Measurements from ENCODE around the gene SNU13.
A peak's percentile ranks its signal among the peaks of the same experiment; 100 is the strongest.
"Not testable (repeated sequence)": the region's sequence is repeated elsewhere in the genome, so short reads cannot be mapped to it uniquely, and the experiment has no call there.

SNU13 gene

DNA sequence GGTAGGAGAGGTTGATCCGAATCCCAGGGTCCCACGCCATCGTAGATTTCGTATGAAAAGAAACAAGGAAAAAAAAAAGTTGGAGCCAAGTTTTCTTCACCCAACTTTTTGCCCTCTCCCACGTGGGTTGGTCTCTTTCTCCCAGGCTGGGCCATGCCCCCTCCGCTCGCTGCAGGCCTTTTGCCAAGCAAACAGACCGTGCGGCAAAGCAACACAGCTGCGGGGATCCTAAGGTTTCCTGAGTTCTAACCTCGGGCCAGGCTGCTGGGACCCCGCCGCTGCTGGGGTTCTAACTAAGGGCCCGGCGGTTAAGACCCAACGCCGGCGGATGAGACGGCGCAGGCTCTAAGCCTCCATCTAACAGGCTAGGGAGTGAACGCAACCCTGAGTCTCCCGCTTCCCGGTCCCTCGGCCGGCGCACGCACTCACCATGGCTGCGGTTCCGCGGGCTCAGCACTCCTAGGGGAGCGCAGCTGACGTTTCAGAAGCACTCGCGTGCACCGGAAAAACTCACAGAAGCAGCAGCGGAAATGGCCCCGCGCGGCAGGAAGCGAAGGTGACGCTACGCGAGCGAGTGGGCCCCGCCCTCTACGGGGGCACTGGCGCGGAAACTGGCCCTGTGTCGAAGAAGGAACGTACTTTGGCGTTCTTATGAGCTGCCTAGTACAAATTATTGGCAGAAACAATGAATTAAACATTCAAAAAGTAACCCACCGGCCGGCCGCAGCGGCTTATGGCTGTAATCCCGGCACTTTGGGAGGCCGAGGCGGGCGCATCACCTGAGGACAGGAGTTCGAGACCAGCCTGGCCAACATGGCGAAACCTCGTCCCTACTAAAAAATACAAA, at the start of gene SNU13:
Gene SNU13, minus strand, starts transcription at position 503 of the 847 bp plus-strand sequence. Its CDS starts 71 bp downstream, at position 432.
- DNase-seq = peak; percentile 90

DNA sequence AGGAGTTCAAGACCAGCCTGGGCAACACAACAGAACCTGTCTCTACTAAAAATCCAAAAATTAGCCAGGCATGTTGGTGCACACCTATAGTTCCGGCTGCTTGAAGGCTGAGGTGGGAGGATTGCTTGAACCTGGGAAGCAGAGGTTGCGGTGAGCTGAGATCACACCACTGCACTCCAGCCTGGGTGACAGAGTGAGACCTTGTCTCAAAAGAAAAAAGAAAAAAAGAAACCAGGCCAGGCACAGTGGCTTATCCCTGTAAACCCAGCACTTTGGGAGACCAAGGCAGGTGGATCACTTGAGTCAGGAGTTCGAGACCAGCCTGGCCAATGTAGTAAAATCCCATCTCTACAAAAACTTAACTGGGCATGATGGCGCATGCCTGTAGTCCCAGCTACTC, 44.6 kb upstream of the SNU13 start:
- not testable (repeated sequence) for DNase-seq

DNA sequence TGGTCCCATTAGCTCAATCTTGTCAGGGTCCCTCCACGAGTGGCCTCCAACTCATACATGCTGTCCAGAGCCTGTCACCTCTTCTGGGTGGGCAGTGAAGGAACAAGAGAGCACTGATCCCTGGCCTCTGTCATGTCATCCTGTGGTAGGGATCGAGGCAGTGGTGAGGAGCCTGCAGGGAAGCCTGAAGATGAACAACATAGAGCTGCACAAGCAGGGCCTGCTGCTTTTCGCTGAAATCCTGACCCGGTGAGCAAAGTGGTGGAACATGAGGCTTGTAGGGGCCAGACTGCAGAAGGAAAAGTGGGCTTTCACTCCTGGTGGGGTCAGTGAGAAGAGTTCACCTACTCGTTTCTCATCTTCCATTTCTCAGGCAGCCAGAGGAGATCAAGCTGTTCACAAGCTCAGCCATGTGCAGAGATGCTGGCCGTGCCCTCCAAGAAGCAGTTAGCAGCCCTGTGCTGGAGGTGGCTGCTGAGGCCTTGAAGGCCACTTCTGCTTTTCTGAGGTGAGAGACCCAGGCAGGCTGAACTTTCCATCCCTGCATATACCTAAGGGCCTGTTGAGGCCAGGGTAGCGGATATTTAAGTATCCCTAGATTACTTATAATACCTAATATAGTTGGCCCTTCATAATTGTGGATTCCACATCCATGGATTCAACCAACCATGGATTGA, 43.6 kb upstream of the SNU13 start:
- no peak for DNase-seq

DNA sequence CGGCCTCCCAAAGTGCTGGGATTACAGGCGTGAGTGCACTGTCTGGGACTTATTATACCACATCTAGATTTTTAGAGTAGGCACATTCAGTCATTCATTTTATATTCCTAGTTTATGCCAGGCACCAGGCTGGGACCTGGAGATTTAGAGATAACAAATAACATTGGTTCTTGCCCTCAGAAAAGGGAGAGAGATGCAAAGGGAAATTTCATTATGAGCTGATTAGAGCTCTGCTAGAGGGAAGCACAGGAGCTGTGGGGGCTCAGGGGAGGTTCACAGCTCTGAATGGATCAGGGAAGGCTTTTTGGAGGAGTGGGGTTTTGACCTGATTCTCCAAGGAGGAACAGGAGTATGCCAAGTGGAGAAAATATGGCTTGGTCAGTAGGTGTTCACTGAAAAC, 42.9 kb upstream of the SNU13 start:
- no peak for DNase-seq

DNA sequence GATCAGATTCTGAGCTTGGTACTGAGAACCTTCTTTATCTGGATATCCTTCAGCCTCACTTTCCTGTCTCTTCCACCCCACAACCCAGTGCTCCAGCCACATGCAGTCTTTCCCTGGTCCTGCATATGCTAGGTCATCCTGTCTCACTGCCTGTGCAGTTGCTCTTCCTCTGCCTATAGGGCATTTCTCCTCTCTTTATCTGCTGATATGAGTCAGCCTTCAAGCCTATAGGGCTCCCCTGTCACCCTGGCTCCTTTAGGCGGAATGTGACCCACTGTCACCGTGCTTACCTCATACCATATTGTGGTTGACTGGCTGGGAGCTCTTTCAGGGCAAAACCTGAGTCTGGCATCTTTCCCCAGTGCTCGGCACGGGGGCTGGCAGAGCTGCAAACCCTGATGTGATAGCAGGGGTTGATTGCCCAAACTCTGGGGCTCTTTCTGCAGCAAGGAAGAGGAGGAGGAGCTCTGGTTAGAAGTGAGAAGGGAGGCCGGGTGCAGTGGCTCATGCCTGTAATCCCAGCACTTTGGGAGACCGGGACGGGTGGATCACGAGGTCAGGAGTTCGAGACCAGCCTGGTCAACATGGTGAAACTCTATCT, 36.9 kb upstream of the SNU13 start:
- no peak for DNase-seq

DNA sequence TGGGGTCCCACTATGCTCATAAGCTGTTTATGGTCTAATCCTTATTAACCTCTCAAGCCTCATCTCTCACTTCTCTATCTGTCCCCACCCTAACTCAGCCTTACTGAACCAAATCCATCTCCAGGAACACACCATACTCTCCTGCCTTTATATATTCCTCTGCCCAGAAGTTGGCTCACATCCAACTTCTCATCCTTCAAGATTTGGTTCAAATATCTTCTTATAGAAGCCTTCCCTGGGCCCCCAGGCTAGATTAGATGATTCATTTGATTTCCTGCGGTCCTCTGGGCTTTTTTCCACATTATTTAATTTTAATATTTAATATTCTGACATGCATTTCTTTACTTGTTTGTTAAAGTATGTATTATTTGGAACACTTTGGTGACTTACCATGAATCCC, 33.8 kb upstream of the SNU13 start:
- DNase-seq = no peak

DNA sequence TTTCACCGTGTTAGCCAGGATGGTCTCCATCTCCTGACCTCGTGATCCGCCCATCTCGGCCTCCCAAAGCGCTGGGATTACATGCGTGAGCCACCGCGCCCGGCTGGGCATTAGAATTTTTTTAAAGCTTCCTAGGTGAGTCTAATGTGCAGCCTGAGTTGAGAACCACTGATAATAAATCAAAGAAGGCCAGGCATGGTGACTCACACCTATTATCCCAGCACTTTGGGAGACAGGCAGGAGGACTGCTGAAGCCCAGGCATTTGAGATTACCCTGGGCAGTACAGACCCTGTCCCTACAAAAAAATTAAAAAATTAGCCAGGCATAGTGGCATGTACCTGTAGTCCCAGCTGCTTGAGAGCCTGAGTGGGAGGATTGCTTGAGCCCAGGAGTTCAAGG, 24.3 kb upstream of the SNU13 start:
- DNase-seq = no peak

DNA sequence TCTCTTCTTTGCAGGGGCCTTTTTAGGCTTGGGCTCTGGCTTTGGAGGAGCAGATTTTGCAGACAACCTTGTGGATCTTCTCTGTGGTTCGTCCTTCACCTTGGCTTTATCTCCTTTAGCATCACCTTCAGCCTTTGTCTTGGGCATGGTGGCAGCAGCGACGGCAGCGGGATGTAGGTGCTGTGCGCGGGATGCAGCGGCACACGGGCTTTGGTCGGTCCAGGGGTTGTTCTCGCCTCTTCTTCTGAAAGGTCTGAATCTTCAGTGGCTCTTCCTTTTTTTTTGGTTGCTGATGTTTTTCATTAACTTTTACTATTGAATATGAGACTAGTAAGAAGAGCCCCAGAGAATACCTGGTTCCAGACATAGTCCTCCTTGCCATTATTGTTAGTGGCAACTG, 20.7 kb upstream of the SNU13 start:
- no peak for DNase-seq

DNA sequence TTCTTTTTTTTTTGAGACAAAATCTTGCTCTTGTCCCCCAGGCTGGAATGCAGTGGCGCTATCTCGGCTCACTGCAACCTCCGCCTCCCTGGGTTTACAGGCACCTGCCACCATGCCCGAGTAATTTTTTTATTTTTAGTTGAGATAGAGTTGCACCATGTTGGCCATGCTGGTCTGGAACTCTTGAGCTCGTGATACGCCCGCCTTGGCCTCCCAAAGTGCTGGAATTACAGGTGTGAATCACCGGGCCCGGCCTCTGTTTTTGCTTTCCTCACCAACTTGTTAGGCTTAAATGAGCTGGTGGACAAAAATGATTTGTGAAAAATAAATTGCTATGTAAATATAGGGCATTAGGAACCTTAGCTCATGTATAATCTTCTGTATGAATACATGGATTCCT, 14.1 kb upstream of the SNU13 start:
- no peak for DNase-seq

DNA sequence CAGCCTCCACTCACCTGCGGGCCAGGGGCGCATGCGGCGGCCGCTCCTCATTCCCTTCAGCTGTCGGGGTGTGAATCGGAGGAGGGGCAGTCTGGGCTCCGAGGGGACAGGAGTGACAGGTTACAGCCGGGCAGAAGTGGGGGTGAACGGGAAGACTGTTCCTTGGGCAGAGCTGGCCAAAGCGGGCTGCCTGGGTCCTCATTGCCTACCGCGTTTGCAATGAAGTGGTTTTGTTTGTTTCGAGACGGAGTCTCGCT, 11.4 kb upstream of the SNU13 start:
- DNase-seq = no peak

DNA sequence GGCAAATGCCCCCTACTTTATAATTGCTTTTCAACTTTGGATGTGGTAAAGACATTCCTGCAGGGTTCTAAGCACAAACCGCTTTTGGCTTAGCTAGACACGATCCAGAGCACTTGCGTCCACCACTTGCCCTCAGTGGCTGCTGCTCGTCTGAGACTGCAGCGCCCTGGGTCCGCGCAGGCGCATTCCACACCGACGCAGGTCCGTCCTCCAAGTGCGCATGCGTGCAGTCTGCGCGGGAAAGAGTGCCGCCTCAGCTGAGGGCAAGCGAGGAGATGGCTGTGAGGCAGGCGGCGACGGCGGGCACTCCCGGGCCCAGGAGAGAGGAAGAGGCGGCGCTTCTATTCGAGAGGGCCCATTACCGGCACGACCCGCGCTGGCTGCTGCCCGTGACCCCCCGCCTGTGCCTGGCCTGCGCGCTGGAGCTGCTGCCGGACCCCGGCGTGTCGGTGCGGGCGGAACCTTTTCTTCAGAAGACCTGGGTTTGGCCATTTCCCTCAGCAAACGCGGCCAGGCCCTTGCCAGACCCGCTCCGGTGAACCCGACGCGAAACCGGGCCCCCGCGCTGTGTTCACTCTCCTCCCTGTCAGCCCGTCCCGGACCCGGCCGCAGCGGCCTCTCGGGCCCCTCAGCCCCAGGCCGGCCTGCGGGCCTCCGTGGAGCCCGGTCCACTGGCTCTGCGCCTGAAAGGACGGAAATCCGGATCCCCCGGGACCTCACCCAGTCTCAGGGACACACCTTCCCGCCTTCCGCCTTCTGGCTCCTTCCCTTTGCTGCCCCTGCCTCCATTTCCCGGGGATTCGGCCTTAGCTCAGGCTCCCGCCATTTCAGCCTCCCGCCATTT, 10.8 kb upstream of the SNU13 start, which contains the start of gene MEI1:
Gene MEI1, plus strand, starts transcription at position 240 of the 844 bp plus-strand sequence. Its CDS starts 36 bp downstream, at position 276.
- DNase-seq = peak; percentile 84

DNA sequence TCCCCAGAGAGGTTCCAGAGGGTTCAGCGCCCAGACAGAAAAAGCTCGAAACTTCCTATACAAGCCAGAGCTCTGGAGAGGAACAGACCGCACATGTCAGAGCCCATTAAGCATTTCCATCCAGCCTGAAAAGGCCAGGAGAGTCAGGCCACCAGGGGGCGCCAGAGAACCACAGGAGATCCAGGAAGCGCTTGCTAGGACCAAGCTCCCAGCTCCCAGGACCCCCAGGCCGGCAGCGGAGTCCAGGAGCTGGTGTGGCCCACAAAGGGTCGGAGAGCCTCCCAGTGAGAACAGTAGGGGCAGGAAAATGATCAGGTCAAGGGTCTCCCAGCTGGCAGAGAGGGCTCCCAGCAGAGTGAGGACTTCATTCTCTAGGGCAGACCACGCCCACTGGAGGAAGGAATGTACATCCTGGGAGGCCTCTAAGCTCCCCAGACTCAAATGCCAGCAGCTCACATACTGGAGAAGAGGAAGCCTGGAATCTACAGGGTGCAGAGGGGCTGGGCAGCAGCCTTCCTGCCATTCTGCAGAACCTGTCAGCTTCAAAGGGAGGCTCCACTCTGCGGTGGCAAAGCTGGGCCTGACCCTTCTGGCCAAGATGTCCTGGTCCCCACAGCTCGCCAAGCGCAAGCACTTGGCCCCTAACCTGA, 8.6 kb upstream of the SNU13 start:
- peak; percentile 79 for DNase-seq

DNA sequence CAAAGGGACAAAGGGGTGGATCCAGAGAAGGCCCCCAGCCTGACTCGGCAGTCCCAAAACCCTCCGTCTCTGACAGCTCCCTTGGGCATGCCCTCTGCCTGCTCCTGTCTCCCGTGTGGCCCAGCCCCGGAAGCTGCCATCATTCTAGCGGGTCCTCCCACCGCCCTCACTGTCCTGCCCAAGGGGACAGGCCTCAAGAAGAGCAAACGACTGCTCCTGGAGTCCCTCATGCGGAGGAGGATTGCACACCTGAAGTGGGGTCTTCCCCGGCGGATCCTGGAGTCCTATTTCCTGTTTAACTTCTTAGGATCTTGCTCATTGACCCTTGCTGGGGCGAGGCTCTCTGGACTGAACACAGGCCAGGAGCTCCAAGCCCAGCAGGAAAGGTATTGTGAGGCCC, 8.0 kb upstream of the SNU13 start:
- no peak for DNase-seq

DNA sequence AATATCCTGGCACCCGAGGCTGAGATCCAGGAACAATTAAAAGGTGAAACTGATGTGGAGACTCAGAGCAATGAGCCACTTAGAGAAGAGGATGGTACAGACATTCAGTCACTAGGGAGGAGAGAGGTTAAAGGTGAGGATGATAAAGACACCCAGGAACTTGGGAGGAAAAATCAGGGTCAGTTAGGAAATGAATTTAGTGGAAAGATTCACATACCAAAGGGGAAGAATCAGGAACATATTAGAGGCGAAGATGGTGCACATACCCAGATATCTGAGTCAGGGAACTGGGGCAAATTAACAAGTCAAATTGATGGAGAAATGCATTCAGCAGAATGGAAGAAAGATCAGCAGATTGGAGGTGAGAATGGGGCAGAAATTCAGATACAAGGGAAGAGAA, 6.5 kb upstream of the SNU13 start:
- DNase-seq = no peak

DNA sequence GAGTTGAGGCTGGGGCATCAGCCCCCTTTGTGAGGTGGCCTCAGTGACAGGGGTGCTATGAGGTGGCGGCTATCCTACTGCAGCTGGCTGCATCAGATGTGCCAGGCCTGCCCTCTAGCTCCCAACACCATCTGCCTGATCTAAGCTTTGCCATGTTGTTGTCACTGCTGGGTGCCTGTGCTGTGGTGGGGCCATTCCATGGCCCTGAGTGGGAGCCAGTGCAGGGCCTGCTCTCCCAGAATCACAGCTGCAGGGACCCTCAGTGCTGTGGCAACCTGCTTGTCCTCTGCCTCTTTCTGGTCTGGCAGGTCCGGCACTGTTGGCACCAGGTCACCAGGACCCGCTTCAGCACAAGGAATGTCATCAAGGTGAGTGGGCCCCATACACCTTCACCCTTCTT, 1.8 kb upstream of the SNU13 start:
- DNase-seq = no peak

DNA sequence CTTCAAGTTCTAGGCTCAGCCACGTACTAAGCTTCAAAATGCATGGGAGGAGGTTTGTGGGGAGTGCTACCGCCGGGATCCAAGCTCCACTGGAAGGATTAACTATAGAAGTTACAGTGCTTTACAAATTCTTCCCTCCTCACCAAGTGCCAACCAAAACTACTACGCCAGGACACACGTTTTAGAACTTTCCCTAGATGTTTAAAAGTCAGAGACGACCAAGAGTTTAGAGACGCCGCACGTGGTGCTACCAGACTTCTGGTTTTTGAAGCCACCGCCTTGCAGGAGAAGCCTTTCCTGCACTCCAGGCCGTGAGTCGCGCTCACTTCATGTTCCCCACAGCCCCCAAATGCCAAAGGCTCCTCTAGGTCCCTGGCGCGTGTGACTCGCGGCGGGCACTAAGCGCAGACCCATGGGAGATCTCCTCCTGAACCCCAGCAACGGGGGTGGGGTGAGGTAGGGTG, 734 bp downstream of the SNU13 start:
- no peak for DNase-seq

DNA sequence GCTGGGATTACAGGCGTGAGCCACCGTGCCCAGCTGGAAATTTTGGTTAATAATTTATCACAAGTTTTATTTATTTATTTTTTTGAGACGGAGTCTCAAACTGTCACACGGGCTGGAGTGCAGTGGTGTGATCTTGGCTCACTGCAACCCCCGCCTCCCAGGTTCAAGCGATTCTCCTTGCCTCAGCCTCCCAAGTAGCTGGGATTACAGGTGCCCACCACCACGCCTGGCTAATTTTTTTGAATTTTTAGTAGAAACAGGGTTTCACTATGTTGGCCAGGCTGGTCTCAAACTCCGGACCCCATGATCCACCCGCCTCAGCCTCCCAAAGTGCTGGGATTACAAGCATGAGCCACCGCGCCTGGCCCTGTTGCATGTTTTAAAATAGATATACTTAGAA, 1.8 kb downstream of the SNU13 start:
- DNase-seq = not testable (repeated sequence)

DNA sequence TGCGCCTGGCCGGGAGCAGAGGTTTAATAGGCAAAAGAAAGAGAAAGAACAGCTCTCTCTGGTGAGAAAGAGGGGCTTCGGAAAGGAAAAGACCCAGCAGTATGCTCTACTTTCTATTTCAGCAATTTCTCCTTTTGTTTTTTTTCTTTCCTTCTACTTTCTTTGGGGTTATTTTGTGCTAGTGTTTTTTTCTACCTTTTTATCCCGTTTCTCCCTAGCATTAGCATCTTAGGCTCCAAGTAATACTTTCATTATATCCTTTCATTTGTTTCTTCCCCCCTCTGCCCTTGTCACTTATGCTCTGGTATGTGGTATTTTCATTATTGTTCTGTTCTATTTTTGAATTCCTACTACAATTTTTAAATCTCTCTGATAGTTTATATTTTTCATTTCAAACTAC, 4.5 kb downstream of the SNU13 start:
- no peak for DNase-seq

DNA sequence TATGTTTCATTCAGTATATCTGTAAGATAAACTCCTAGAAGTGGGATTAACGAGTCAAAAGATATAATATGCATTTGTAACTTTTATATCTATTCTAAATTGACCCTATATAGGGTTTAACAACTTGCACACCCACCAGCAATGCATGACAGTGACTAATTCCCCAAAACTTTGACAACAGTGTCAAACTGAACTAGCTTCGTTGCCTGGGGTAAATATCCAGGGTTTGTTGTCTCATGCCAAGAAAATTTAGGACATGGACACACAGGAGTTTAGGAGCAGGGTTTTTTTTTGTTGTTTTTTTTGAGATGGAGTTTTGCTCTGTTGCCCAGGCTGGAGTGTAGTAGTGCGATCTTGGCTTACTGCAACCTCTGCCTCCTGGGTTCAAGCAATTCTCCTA, 5.1 kb downstream of the SNU13 start:
- DNase-seq = no peak

DNA sequence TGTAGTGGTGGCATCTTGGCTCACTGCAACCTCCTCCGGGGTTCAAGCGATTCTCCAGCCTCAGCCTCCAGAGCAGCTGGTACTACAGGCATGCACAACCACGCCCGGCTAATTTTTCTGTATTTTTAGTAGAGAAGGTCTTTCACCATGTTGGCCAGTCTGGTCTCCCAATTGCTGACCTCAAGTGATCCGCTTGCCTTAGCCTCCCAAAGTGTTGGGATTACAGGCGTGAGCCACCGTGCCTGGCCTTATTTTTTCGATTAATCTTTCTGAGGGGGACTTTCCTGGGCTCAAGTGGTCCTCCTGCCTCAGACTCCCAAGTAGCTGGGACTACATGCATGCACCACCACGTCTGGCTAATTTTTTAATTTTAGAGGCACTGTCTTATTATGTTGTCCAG, 5.6 kb downstream of the SNU13 start:
- DNase-seq = no peak

DNA sequence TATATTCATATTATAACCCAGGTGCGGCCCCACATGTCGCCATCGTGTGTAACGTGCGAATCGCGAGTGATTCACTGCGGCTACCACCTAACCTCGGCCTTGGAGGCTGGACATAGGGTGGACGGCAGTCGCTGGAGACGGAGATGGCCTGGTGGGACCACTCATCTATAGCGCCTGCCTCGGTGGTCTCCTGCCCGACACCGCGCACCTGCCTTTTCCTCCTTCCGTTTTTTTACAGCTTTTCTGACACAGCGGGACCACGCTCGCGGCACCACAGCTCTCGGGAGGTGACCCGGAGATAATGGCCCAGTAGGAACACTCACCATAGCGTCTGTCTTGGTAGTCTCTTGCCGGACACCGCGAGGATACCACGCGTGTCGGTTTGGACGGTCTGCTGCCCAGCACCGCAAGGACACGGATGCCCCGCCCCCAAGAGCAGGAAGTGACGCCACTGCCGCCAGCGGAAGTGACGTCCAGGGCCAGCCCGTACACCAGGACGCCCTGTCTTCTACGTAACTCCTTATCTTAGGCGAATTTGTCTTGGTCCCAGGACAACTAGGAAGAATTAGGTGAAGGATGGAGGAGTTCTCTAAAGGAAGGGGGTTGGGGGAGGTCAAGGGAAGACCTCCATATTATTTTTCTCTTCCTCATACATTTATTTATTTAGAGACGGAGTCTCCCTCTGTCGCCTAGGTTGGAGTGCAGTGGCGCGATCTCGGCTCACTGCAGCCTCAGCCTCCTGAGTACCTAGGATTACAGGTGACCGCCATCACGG, 6.4 kb downstream of the SNU13 start:
- DNase-seq = peak; percentile 75

DNA sequence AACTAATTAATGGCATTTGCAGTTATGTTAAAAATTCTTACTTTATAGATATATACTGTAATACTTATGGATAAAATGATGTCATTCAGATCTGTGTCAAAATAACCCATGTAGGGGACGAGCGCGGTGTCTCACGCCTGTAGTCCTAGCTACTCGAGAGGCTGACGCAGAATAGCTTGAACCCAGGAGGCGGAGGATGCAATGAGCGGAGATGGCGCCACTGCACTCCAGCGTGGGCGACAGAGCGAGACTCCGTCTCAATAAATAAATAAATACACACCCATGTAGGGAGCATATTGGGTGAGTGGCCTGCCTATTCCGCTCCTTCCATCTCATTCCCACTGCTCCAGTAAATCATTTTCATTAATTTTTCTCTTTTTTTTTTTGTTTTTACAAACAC, 7.1 kb downstream of the SNU13 start:
- no peak for DNase-seq
